IPS DF 6.9 (cell line): ENCODE results near the gene FAM107A.

Experiments used
- DNase-seq: peaks from one replicate; pipeline ENCODE4 v3.0.0-alpha.2; 2013; ENCODE audit warnings: low read depth, low spot score
- H3K27ac ChIP-seq: one replicate; pipeline ENCODE4 v1.5.1; 2013; ENCODE audit warnings: low read length, control low read depth
- H3K27me3 ChIP-seq: 2 replicates; pipeline ENCODE4 v1.6.1; 2013; ENCODE audit warnings: mild to moderate bottlenecking, low read length; ENCODE audit not compliant: control insufficient read depth, insufficient read depth
- H3K36me3 ChIP-seq: 2 replicates; pipeline ENCODE4 v1.6.1; 2013; ENCODE audit warnings: low read length; ENCODE audit not compliant: control insufficient read depth, insufficient read depth
- H3K4me1 ChIP-seq: 2 replicates; pipeline ENCODE4 v1.6.1; 2013; ENCODE audit warnings: low read length; ENCODE audit not compliant: control insufficient read depth, insufficient read depth
- H3K4me3 ChIP-seq: 2 replicates; pipeline ENCODE4 v1.5.1; 2013; ENCODE audit warnings: mild to moderate bottlenecking, low read length
- H3K9me3 ChIP-seq: 2 replicates; pipeline ENCODE4 v1.6.1; 2013; ENCODE audit warnings: low read length, inconsistent platforms; ENCODE audit not compliant: control insufficient read depth, insufficient read depth
- WGBS: extraction: QIAGEN DNeasy Blood & Tissue Kit; methylation state at CpG from one replicate; pipeline ENCODE4 v1.1.7; 2013; ENCODE audit warnings: mixed read lengths, missing lambda C conversion rate; ENCODE audit not compliant: insufficient read length, insufficient coverage; 5-methylcytosine and 5-hydroxymethylcytosine counted together

FAM107A gene

DNA sequence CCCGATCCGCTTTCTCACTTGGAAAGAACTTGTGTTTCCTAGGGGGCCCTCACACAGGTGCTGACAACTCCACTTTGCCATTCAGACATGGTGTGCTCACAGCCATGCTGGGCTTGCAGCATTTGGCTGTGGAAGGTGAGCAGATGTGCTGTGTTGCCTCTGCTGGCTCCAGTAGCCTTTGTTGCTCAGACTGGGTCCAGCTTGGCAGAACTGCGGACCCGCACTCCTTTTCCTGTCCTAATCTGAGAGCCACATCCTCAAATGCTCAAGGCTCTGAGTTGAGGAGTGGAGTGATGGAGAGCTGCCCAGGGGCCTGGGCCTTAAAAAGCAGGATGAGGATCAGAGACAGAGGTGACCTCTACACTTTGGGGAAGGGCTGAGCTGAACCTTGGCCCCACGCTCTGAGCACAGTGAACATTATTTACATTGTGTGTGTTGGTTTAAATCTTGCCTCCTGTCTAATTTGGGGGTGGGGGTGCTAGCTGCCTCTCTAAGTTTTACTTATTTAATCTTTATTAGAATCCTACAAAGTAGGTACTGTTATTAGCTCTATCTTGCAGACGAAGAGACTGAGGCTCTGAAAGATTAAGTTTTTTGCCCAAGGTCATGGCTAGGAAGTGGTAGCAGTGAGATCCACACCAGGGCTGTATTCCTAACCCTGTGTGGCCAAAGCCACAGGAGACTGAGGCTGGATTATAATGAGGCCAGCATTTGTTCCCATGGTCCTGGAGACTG, 57.4 kb downstream of the FAM107A start:
- DNase-seq = no peak
- no peak overlapping the region for H3K27ac ChIP-seq
- H3K36me3 ChIP-seq = no peaks in the 10 kb centered on the region
- no CpG with 5 or more reads among the region's 6 CpGs for WGBS
- no peaks in the 10 kb centered on the region for H3K9me3 ChIP-seq
- H3K27me3 ChIP-seq = no peaks in the 10 kb centered on the region
- no peak overlapping the region for H3K4me3 ChIP-seq
- H3K4me1 ChIP-seq = peaks cover 17% of the 10 kb centered on the region

DNA sequence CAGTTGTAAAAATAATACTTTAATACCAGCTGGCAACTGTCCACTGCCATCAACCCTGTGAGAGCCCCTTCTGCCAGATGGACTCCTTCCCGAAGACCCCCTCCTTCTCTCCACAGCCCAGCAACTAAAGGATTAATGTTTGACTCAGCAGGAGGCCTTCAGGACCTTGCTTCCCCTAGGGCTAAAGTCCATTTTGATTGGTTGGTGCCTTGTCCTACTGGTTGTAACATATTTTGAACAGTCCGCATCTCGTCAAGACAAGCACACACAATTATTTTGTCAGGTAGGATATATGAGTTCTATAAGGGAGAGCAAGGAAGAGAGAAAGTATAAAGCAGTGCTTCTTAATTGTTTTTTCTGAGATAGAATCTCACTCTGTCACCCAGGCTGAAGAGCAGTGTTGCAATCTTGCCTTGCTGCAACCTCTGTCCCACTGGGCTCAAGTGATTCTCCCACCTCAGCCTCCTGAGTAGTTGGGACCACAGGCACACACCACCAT, 58.9 kb downstream of the FAM107A start:
- Histone ChIP-seq H3K36me3 (no peaks in the 10 kb centered on the region), H3K9me3 (no peaks in the 10 kb centered on the region), H3K27me3 (no peaks in the 10 kb centered on the region), H3K4me3 (no peak overlapping the region), H3K27ac (no peak overlapping the region), H3K4me1 (peaks cover 12% of the 10 kb centered on the region)
- DNase-seq = no peak
- WGBS = no CpG with 5 or more reads among the region's 3 CpGs

DNA sequence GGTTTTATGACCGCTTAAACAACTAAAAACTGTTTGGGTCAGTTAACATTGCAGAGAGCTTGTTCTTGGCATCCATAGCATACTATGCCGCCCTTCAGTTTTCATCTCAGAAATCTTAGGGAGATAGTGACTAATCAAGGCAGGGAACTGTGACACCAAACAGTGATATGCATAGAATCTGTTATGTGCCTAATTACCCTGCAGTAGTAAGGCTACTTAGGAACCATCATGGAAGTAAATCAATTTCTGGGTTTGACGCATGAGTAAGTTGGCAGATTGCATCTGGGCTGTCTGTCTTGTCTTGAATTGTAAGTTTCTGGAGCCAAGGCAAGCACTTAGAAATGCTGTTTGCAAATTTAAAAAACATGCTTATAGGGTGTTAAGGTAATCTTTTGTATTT, 62.8 kb downstream of the FAM107A start:
- WGBS = no CpG with 5 or more reads among the region's 3 CpGs
- Histone ChIP-seq H3K27me3 (no peaks in the 10 kb centered on the region), H3K27ac (no peak overlapping the region), H3K4me3 (no peak overlapping the region), H3K9me3 (no peaks in the 10 kb centered on the region), H3K36me3 (no peaks in the 10 kb centered on the region), H3K4me1 (peaks cover 3% of the 10 kb centered on the region; the same call in 1 of the 2 replicates)
- DNase-seq = no peak
